Smooth muscle cell (in vitro differentiated cells): Measurements from ENCODE around the gene TCP11. TPM values are rescaled to one million over a fixed set of nuclear protein-coding genes. Genes with fewer than 3 reads are reported as not detected.

ENCODE experiments used
- DNase-seq: peaks from one replicate; lab custom pipeline; 2025; ENCODE audit not compliant: unreplicated experiment; lab: John Stamatoyannopoulos, UW
- H2AFZ ChIP-seq: fragments of 200-600 bp; sonication (generic); 2 replicates; pipeline ENCODE4 v1.6.0; 2016; ENCODE audit warnings: antibody characterized with exemption, low read depth, mild to moderate bottlenecking
- H3F3A ChIP-seq: fragments of 200-600 bp; sonication (generic); 2 replicates; pipeline ENCODE4 v1.6.0; 2017; ENCODE audit warnings: antibody characterized with exemption, low read depth
- H3K27ac ChIP-seq: fragments of 200-600 bp; sonication (generic); 2 replicates; pipeline ENCODE4 v1.5.1; 2016; ENCODE audit warnings: low read depth, mild to moderate bottlenecking
- H3K27me3 ChIP-seq: fragments of 200-600 bp; sonication (generic); 2 replicates; pipeline ENCODE4 v1.6.1; 2016; ENCODE audit warnings: low read depth, mild to moderate bottlenecking
- H3K36me3 ChIP-seq: fragments of 200-600 bp; sonication (generic); 2 replicates; pipeline ENCODE4 v1.5.1; 2016; ENCODE audit warnings: low read depth
- H3K4me1 ChIP-seq: fragments of 200-600 bp; sonication (generic); 2 replicates; pipeline ENCODE4 v1.5.1; 2016; ENCODE audit warnings: low read depth
- H3K4me2 ChIP-seq: fragments of 200-600 bp; sonication (generic); 2 replicates; pipeline ENCODE4 v1.6.0; 2016; ENCODE audit warnings: mild to moderate bottlenecking
- H3K4me3 ChIP-seq: fragments of 200-600 bp; sonication (generic); 2 replicates; pipeline ENCODE4 v1.5.1; 2016; ENCODE audit warnings: mild to moderate bottlenecking
- H3K79me2 ChIP-seq: fragments of 200-600 bp; sonication (generic); 2 replicates; pipeline ENCODE4 v1.6.0; 2016; ENCODE audit warnings: low read depth, mild to moderate bottlenecking
- H3K9ac ChIP-seq: fragments of 200-600 bp; sonication (generic); 2 replicates; pipeline ENCODE4 v1.6.0; 2016; ENCODE audit warnings: low read depth
- H3K9me3 ChIP-seq: fragments of 200-600 bp; sonication (generic); replicated peaks from 2 replicates; pipeline ENCODE4 v1.5.1; 2016; ENCODE audit warnings: low read depth
- H4K20me1 ChIP-seq: fragments of 200-600 bp; sonication (generic); 2 replicates; pipeline ENCODE4 v1.6.0; 2016; ENCODE audit warnings: low read depth
- WGBS: methylation state at CpG from one replicate; pipeline ENCODE4 v1.1.7; 2016; ENCODE audit warnings: low lambda C conversion rate; 5-methylcytosine and 5-hydroxymethylcytosine counted together
- polyA plus RNA-seq: library from polyadenylated mRNA; unstranded; fragments of >200 nt; fragmentation: Nextera tagmentation; extraction: Ambion mirVana; gene quantifications from 2 replicates; pipeline ENCODE4 v1.2.1, GENCODE V29; 2016
- total RNA-seq: library from RNA; depleted of rRNA; stranded (reverse); fragments of >200 nt; gene quantifications from 2 replicates; pipeline ENCODE4 v1.2.3, GENCODE V29; 2014
- TF ChIP-seq, protein P1 (sequence below): fragments of 200-600 bp; sonication (generic); IDR thresholded peaks from 2 replicates; pipeline ENCODE4 v1.5.1; 2017; ENCODE audit warnings: borderline replicate concordance, mild to moderate bottlenecking, antibody characterized with exemption; ENCODE audit not compliant: insufficient read depth, poor library complexity, severe bottlenecking

TCP11 gene
- total and polyA plus RNA-seq, 2 experiments from 2014 or later = 0.64 TPM; not detected in 1

DNA sequence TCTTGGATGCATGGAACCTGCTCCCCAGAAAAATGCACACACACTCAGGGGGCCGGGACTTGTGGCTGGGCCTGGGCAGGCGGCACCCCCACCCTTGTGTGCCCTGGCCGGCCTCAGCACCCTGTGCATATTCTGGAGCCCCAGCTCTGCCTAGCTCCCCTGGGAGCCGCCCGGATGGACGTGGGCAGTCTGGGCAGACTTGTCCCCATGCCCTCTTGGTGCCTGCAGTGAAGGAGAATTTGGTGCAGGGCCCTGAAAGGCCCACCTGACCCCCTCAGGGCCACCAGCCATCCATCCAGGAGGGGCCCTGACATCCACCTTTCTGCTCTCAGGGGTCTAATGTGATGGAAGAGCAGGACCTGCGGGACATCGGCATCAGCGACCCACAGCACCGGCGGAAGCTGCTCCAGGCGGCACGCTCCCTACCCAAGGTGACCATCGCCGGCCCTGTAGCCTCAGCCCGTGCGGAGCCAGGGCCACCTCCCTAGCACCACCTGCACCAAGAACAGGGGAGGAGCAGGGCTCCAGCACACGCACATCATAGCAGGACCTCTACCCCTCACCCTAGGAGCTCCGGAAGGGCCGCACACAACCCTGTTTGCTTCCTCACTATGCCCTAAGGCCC lies 62.8 kb downstream of the TCP11 start:
- no peak overlapping the region for H2AFZ ChIP-seq
- no peak overlapping the region for H3K27ac ChIP-seq

DNA sequence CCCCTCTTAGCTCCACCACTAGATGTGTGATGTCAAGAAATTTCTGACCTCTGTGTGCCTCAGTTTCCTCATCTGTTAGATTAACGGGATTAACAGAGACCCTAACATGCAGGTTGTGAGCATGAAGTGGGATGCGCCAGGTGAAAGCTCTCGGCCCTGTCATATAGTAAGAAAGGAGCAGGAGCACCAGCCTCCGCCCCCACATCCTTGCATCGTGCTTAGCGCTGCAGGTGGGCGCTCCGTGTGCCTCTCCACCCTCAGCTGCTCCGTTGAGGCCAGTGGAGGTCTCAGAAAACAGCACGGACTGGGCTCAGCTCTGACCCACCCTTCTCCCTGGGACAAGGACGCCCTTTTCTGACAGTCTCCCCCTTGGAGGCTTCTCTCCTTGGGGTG lies 63.4 kb downstream of the TCP11 start:
- no peak overlapping the region for H3K4me3 ChIP-seq
- H3K4me2 ChIP-seq = no peak overlapping the region
- no peak for DNase-seq
- peaks cover 4% of the 10 kb centered on the region for H4K20me1 ChIP-seq
- no peaks in the 10 kb centered on the region for H3K9me3 ChIP-seq
- no peaks in the 10 kb centered on the region for H3K4me1 ChIP-seq
- H2AFZ ChIP-seq = no peak overlapping the region
- H3K27me3 ChIP-seq = no peaks in the 10 kb centered on the region
- no peaks in the 10 kb centered on the region for H3K36me3 ChIP-seq
- TF ChIP-seq, protein P1, sequence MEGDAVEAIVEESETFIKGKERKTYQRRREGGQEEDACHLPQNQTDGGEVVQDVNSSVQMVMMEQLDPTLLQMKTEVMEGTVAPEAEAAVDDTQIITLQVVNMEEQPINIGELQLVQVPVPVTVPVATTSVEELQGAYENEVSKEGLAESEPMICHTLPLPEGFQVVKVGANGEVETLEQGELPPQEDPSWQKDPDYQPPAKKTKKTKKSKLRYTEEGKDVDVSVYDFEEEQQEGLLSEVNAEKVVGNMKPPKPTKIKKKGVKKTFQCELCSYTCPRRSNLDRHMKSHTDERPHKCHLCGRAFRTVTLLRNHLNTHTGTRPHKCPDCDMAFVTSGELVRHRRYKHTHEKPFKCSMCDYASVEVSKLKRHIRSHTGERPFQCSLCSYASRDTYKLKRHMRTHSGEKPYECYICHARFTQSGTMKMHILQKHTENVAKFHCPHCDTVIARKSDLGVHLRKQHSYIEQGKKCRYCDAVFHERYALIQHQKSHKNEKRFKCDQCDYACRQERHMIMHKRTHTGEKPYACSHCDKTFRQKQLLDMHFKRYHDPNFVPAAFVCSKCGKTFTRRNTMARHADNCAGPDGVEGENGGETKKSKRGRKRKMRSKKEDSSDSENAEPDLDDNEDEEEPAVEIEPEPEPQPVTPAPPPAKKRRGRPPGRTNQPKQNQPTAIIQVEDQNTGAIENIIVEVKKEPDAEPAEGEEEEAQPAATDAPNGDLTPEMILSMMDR = no peak
- 90% methylated on average over 11 of the region's 11 CpGs for WGBS
- no peaks in the 10 kb centered on the region for H3F3A ChIP-seq
- H3K27ac ChIP-seq = no peak overlapping the region
- no peaks in the 10 kb centered on the region for H3K79me2 ChIP-seq
- H3K9ac ChIP-seq = no peak overlapping the region

More for the DNA sequence above, 62.8 kb downstream of the TCP11 start:
- H3K79me2 ChIP-seq = no peaks in the 10 kb centered on the region
- H3K9ac ChIP-seq = no peak overlapping the region
- H3F3A ChIP-seq = no peaks in the 10 kb centered on the region
- no peaks in the 10 kb centered on the region for H3K36me3 ChIP-seq
- H3K4me3 ChIP-seq = no peak overlapping the region
- DNase-seq = no peak
- WGBS = 96% methylated on average over 20 of the region's 20 CpGs
- TF ChIP-seq, protein P1 = no peak
- H3K9me3 ChIP-seq = no peaks in the 10 kb centered on the region
- H3K4me2 ChIP-seq = no peak overlapping the region
- H4K20me1 ChIP-seq = no peaks in the 10 kb centered on the region
- no peaks in the 10 kb centered on the region for H3K27me3 ChIP-seq
- H3K4me1 ChIP-seq = no peaks in the 10 kb centered on the region

DNA sequence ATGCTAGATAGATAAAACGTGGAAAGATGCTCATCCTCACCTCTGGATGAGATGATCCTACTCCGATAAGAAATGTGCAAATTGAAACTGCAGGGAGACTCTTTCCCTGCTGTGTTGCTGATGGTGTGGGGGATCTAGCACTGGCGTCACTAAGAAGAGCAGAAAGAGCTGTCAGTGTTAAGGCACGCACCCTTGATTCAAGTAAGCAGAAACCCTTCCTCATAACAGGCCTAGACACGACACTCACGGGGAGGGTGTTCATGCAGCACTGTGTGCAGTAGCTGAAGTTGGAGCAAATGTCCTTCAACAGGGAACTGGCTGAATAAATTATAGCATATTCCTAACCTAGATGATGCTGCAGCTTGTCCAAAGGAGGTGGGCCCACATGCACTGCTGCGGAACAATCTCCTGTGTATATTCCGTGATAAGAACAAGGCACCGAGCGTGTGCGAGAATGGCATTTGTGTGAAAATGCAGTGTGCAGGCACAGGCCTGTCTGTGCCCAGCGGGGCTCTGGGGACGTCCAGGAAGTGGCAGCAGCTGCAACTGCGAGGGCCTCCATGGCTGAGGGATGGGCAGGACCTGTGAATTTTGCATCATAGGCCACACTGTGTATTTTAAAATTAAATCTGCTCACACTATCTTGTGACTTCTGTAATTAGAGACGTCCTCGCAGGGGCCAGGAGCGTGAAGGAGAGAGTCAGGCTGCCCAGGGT lies 64.0 kb downstream of the TCP11 start:
- WGBS = 87% methylated on average over 17 of the region's 17 CpGs
- Histone ChIP-seq H2AFZ (no peak overlapping the region), H3F3A (no peaks in the 10 kb centered on the region), H3K79me2 (no peaks in the 10 kb centered on the region), H3K4me2 (no peak overlapping the region), H3K9ac (no peak overlapping the region), H3K9me3 (no peaks in the 10 kb centered on the region), H3K36me3 (no peaks in the 10 kb centered on the region), H3K4me3 (no peak overlapping the region), H4K20me1 (peaks cover 4% of the 10 kb centered on the region), H3K4me1 (no peaks in the 10 kb centered on the region), H3K27me3 (no peaks in the 10 kb centered on the region), H3K27ac (no peak overlapping the region)
- DNase-seq = no peak
- TF ChIP-seq, protein P1 = no peak
